Kidney tubule cell (primary cell): ENCODE measurements around the gene CHCHD6.

Experiments used
- DNase-seq: peaks from one replicate; pipeline ENCODE4 v3.0.0-alpha.2; 2018; ENCODE audit warnings: low spot score

Gene CHCHD6

DNA sequence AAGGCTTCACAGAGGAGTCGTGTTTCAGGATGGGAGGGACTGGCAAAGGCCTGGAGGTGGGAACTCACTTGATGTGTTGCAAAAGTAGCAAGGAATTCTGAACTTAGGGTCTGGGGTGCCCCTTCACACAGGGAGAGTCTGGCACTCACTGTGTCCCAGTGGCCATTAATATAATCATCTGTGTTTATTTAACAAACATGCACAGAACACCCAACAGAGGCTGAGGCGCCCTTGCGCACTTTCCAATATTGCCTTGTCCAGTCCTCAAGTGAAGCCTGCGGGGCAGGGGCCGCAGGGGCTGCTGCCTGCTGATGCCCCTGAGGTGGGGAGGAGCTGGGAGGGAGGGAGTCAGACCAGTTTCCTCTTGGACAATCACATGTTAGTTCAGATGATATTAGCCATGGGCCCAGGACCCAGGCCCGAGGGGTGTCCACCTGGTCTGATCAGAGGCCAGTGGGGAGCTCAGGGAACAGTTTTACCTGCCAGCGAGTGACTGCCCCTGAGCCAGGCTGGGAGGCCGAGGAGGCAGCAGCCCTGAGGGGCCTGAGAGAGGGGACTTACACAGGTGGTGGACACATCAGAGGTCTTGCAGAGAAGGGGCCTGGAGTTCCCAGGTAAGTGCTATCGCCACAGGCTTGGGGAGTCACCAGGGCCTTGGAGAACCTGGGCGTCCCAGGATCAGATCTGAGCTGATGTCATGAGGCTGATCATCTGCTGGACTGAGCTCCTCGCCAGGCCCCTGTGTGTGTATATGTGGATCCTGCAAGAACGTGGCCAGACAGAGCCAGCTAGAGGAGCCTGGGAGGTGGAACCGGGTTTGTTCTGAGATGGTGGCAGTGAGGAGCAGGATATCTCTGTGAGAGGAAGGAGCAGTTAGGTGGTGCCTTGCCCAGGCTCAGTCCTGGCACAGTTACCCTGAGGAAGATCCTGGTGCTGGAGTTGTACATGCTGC lies 35.3 kb upstream of the CHCHD6 start:
- DNase-seq = no peak

- DNase-seq = peak; percentile 17
Measured at GRCh38 chr3:126671521-126671920, 32.5 kb upstream of the CHCHD6 start.

GRCh38 chr3:126672340-126672739 lies 31.7 kb upstream of the CHCHD6 start:
- no peak for DNase-seq

DNA sequence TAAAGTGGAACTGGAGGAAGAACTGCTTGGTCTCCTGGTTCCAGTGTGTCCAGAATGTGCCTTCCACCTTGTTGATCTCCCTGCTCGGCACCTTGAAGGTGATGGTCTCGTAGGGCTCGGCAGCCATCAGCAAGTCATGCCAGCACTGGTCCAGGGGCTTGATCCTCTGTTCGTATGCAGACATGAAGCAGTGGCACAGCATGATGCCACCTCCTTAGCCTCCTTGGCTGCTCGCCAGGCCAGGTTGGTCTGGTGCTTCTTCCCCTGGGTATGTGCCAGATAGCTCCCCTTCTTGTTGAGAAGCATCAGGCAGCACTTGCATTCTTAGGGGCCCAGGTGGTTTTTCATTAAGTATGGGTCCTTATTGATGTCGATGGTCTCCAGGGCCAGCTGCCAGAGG lies 31.3 kb upstream of the CHCHD6 start:
- no peak for DNase-seq

GRCh38 chr3:126676919-126677705 lies 26.9 kb upstream of the CHCHD6 start:
- peak; percentile 46 for DNase-seq

DNA sequence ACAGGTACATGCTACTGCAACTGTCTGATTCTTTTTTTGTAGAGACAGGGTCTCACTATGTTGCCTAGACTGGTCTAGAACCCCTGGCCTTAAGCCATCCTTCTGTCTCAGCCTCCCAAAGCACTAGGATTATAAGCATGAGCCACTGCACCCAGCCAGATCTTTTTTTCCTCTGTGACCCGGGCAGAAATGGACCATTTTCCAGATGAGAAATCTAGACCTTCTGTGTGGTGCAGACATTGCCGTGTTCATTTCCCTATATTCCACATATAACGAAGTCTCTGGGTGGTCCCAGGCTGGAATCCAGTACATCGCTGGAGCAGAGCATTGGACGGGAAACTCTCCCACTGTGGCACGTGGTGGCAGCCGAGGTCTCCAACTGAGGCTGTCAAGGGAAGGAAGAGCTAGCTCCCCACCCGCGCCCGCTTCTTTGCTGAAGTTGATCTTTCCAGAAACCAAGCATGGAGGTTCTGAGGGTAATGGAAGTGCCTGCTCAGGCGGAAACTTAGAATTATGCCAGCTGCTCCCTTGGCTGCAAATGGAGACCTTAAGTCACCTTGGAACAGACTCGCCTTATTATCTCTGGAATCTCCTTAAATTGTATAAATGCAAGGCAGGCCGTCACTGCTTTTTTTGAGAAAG lies 26.1 kb upstream of the CHCHD6 start:
- no peak for DNase-seq

- DNase-seq = peak; percentile 30
Measured at GRCh38 chr3:126678693-126679317, 25.2 kb upstream of the CHCHD6 start.

DNA sequence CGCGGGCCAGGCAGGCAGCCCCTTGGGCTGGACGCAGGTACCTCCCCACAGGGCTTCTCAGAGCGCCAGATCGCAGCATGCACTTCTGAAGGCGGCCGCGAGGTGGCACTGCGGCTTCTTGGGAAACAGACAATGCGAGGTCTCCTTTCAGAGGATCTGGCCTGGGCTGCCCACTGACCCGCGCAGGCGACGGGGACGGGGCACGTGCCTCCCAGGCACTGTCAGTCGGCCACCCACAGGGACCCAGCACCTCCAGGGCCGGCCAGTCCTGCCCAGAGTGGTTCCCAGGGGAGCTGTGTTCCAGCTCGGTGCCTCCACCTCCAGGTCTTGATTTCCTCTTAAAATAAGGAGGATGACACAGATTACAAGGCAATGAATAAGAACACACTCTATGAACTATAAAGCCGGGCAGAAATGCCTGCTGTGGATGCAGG lies 24.7 kb upstream of the CHCHD6 start:
- DNase-seq = peak; percentile 79

- no peak for DNase-seq
Measured at GRCh38 chr3:126679831-126680666, 24.0 kb upstream of the CHCHD6 start.

DNA sequence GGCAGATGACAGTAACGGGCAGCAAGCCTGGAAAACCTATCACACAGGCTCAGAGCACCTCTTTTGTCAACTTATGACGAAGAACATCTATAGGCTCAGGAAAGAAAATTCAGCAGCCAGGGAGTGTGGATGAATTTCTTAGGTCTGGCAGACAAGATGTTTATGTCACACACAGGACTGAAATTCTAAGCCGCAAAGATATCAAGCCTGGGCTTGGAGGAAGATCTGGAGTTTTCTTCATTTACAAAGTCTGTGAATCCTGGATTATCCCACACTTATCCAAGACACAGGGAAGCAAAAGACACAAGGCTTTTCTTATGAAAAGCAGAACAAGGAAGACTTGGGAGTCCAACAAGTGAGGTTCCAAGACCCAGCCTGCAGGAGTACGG lies 23.4 kb upstream of the CHCHD6 start:
- no peak for DNase-seq

DNA sequence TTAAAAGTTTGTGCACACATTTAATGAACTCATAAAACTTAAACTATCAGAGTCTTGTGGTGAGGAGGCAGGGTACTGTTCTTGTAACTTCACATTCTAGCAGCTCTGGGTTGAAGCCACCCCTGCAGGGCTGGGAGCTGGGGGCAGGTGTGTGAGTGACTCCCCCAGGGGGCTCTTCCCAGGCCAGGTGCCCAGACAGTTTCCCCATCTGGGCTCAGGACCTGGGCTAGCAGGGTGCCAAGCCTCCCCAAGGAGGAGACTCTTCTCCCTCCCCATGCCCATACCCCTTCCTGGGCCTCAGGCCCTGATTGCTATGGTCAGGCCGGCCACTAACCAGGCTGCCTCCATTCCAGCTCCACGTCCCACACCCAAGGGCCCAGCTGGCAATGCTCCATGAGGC lies 22.0 kb upstream of the CHCHD6 start:
- DNase-seq = no peak

DNA sequence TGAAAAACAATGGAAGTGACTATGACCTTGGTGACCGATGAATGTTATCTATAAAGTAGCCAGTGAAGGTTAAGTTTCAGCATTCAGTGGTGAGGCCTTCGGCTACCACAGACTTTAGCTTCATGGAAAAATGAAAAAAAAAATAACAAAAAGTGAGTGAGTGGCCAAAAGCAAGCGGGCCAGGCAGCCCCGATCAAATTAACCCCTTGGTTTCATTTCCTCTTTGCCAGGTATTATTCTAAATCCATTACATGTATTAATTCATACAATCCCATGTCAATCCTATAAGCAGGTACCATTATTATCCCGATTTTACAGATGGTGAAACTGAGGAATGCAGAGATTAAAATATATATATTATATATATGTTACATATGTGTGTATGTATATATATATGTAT lies 21.0 kb upstream of the CHCHD6 start:
- DNase-seq = no peak

DNA sequence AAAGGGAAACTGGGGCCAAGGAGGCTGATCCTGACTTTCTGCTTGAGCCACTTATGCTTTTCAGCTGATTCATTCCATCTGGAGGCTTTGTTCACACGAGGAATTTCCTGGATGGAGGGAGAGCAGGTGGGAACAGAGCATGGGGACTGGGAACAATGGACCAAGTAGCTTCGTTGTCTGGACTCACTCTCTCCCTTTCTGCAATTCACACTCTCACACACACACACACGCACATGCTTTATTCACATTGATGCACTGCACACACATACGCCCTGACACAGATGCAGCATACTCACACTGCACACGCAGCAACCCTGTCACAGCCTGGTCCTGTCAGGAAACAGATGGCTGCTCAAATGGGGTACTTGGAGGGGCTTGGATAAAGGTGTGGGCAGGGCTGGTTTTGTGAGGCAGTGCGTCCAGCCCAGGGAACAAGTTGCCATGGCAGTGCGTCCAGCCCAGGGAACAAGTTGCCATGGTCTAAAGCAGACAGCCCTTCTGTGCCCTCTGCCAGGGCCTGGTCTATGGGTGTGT lies 19.8 kb upstream of the CHCHD6 start:
- peak; percentile 22 for DNase-seq

DNA sequence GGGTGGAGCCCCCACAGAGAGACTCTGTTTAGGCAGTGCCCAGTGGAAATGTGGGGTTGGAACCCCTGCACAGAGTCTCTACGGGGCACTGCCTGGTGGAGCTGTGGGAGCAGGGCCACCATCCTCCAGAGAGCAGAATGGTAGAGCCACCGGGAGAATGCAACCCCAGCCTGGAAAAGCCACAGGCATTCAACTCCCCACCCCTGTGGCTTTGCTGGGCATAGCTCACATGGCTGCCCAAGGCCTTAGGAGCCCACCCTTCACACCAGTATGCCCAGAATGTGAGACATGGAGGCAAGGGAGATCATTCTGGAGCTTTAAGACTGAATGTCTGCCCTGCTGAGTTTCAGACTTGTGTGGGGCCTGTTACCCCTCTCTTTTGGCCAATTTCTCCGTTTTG lies 19.0 kb upstream of the CHCHD6 start:
- DNase-seq = no peak

DNA sequence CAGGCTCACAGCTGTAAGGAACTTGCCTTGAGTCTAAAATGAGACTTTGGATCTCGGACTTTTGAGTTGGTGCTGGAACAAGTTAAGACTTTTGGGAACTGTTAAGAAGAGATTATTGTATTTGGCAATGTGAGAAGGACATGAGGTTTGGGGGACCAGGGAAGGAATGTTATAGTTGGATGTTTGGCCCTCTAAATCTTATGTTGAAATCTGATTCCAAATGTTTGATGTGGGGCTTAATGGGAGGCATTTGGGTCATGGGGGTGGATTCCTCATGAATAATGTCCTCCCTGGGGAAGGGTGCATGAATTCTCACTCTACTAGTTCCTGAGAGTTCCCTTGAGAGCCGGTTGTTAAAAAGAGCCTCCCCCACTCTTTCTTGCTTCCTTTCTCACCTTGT lies 18.5 kb upstream of the CHCHD6 start:
- DNase-seq = no peak

- no peak for DNase-seq
Measured at GRCh38 chr3:126691765-126692164, 12.3 kb upstream of the CHCHD6 start.

DNA sequence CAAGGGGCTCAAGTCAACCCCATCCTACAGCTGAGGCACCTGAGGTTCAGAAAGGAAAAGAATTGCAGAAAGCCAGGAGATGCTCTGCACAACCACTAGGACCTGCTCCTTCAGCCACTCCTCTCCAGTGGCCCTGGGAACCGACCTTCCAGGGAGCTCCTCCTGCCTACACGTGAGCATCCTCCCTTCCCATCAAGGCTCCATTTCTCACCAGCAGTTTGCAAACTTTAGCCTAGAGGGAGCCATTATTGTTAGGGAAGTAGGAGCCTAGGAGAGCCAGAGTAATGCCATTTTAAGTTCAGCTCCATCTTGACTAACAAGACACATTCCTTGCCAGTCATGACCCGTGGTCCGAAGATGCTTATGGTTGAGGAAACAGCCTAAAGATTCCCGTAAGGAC lies 11.2 kb upstream of the CHCHD6 start:
- DNase-seq = no peak

DNA sequence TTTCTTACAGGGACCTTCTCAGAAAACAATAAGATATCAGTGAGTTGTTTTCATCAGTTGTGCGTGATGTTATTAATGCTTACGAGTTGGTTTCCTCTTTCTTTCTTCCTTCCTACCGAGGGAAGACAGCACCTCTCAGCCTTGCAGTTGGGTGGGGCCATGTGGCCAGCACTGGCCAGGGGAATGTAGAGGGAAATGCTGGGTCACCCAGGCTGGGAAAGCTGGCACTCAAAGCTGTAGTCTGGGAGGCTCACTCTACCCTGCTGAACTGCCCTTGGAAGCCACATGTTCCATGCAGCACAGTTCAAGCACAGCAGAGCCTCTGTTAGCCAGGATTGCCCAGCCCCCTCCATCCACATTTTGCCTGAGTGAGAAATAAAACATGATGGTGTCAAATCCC lies 10.1 kb upstream of the CHCHD6 start:
- DNase-seq = no peak

DNA sequence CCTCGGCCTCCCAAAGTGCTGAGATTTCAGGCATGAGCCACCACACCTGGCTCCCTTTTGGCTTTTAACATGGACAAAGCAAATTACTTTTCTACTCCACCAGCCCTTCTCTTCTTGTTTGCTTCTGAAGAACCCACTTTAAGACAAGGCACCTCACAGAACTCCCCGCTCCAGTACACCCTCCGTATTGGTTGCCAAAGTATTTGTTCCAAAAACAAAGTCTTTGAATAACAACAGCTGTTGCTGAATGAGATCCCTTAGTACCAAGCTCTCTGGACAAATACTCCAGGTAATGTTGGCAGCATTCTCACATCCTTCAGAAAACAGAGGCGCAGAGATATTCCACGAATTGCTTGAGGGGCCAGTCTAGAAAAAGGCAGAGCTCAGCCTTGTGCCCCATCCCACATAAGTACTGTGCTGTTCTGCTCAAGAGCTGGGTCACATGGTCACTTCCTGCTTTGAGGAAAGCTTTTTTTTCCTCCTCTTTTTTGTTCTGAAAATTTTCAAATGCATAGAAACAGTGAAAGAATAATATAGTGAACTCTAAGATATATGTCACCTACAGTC lies 7.3 kb upstream of the CHCHD6 start:
- no peak for DNase-seq

- no peak for DNase-seq
Measured at GRCh38 chr3:126699011-126699410, 5.0 kb upstream of the CHCHD6 start.
